ENCODE measurements around the gene KMO. TPM values are rescaled to one million over a fixed set of nuclear protein-coding genes. Genes with fewer than 3 reads are reported as not detected.

The KMO gene
- total RNA-seq, 2 donors from 2014 or later: 0.35 to 0.37 TPM

GRCh38 chr1:241589521-241589920, 57.3 kb downstream of the KMO start:
- Histone ChIP-seq H3K36me3 (no peaks in the 10 kb centered on the region), H3K4me3 (no peak overlapping the region), H3K4me1 (no peaks in the 10 kb centered on the region), H3K9me3 (no peaks in the 10 kb centered on the region), H3K27me3 (no peaks in the 10 kb centered on the region), H3K27ac (no peak overlapping the region)
- no peak for TF ChIP-seq CTCF (IDR thresholded peaks at IDR 0.05)
- no peak for DNase-seq (ENCODE audit: low spot score)

GRCh38 chr1:241590719-241591118, 58.5 kb downstream of the KMO start:
- no peak for DNase-seq (ENCODE audit: low spot score)
- H3K27me3 ChIP-seq: no peaks in the 10 kb centered on the region
- TF ChIP-seq CTCF (IDR thresholded peaks at IDR 0.05): no peak

GRCh38 chr1:241591317-241591716, 59.1 kb downstream of the KMO start:
- peak overlapping the region in 1 of 2 donors; percentile 41 for H3K27ac ChIP-seq
- no peaks in the 10 kb centered on the region for H3K9me3 ChIP-seq
- no peak for TF ChIP-seq CTCF (IDR thresholded peaks at IDR 0.05)

More at GRCh38 chr1:241590719-241591118, 58.5 kb downstream of the KMO start:
- Histone ChIP-seq H3K27ac (peak overlapping the region in 1 of 2 donors; percentile 41), H3K4me3 (no peak overlapping the region), H3K36me3 (no peaks in the 10 kb centered on the region), H3K4me1 (no peaks in the 10 kb centered on the region), H3K9me3 (no peaks in the 10 kb centered on the region)

GRCh38 chr1:241591736-241592135, 59.6 kb downstream of the KMO start:
- H3K27me3 ChIP-seq: no peaks in the 10 kb centered on the region
- no peak for TF ChIP-seq CTCF (IDR thresholded peaks at IDR 0.05)

More at GRCh38 chr1:241591317-241591716, 59.1 kb downstream of the KMO start:
- no peaks in the 10 kb centered on the region for H3K4me1 ChIP-seq
- no peaks in the 10 kb centered on the region for H3K36me3 ChIP-seq
- DNase-seq (ENCODE audit: low spot score): no peak
- no peaks in the 10 kb centered on the region for H3K27me3 ChIP-seq
- no peak overlapping the region for H3K4me3 ChIP-seq

GRCh38 chr1:241592273-241592958, 60.2 kb downstream of the KMO start:
- DNase-seq (ENCODE audit: low spot score): no peak
- Histone ChIP-seq H3K4me1 (no peaks in the 10 kb centered on the region), H3K9me3 (no peaks in the 10 kb centered on the region), H3K27me3 (no peaks in the 10 kb centered on the region), H3K36me3 (no peaks in the 10 kb centered on the region), H3K27ac (no peak overlapping the region), H3K4me3 (no peak overlapping the region)
- no peak for TF ChIP-seq CTCF (IDR thresholded peaks at IDR 0.05)

More at GRCh38 chr1:241591736-241592135, 59.6 kb downstream of the KMO start:
- no peak overlapping the region for H3K4me3 ChIP-seq
- no peaks in the 10 kb centered on the region for H3K36me3 ChIP-seq
- H3K9me3 ChIP-seq: no peaks in the 10 kb centered on the region
- H3K4me1 ChIP-seq: no peaks in the 10 kb centered on the region
- no peak for DNase-seq (ENCODE audit: low spot score)
- H3K27ac ChIP-seq: no peak overlapping the region

GRCh38 chr1:241593186-241593585, 61.0 kb downstream of the KMO start:
- Histone ChIP-seq H3K27ac (no peak overlapping the region), H3K36me3 (no peaks in the 10 kb centered on the region), H3K27me3 (no peaks in the 10 kb centered on the region), H3K9me3 (no peaks in the 10 kb centered on the region), H3K4me3 (no peak overlapping the region), H3K4me1 (no peaks in the 10 kb centered on the region)
- no peak for DNase-seq (ENCODE audit: low spot score)
- no peak for TF ChIP-seq CTCF (IDR thresholded peaks at IDR 0.05)

Measured in right atrium auricular region (tissue), 2 donors.